Adrenal gland (tissue), 12 donors: ENCODE results near the gene PSMG4. TPM values are rescaled to one million over a fixed set of nuclear protein-coding genes. Genes with fewer than 3 reads are reported as not detected.

Source experiments
- DNase-seq, 7 donors: peaks; one replicate each; pipeline ENCODE4 v3.0.0-alpha.2; 2019 to 2020
- H3K27ac ChIP-seq, 5 donors: fragments of 200-600 bp; sonication (generic) in 4 of 5; 1 replicate in 3 of 5; 2 replicates in 2 of 5; pipeline versions ENCODE4 v1.5.1 to v1.8.0; 2016 to 2020; ENCODE audit warnings: mild to moderate bottlenecking in 1 of 5
- H3K27me3 ChIP-seq: fragments of 200-600 bp; 2 replicates; pipeline ENCODE4 v1.8.0; 2021
- H3K36me3 ChIP-seq, 2 donors: fragments of 200-600 bp; replicated peaks in 1 of 2; 1 replicate in 1 of 2; 2 replicates in 1 of 2; pipeline versions ENCODE4 v1.5.1 to v1.8.0; 2018 to 2022
- H3K4me1 ChIP-seq, 2 donors: fragments of 200-600 bp; replicated peaks in 1 of 2; 1 replicate in 1 of 2; 2 replicates in 1 of 2; pipeline versions ENCODE4 v1.5.1 to v1.8.0; 2018 to 2021
- H3K4me3 ChIP-seq, 4 donors: fragments of 200-600 bp; sonication (generic) in 3 of 4; one replicate each; pipeline ENCODE4 v1.5.1; 2016 to 2018
- H3K9me3 ChIP-seq, 3 donors: fragments of 200-600 bp; sonication (generic) in 1 of 3; replicated peaks in 1 of 3; 1 replicate in 2 of 3; 2 replicates in 1 of 3; pipeline versions ENCODE4 v1.5.1 to v1.8.0; 2016 to 2021
- POLR2A ChIP-seq, 2 donors: fragments of 450-650 bp; IDR thresholded peaks; one replicate each; pipeline ENCODE4 v1.6.1; 2017; ENCODE audit warnings: antibody characterized with exemption in 2 of 2, mild to moderate bottlenecking in 2 of 2, moderate library complexity in 1 of 2
- WGBS, 4 donors: extraction: QIAGEN DNeasy Blood & Tissue Kit in 2 of 4; methylation state at CpG; one replicate each; pipeline versions ENCODE4 v1.1.5 to v1.1.7; 2013 to 2017; 5-methylcytosine and 5-hydroxymethylcytosine counted together
- intact Hi-C, 2 donors: fragments of 100-400 bp; cut with DNase I; formaldehyde crosslinking; loops; one replicate each; pipeline versions ENCODE4 v1.14.1 to v1.15.0; 2022 to 2023
- polyA plus RNA-seq, 3 donors: library from polyadenylated mRNA; stranded (reverse); fragments of 200-250 nt in 2 of 3; fragments of 350-450 nt in 1 of 3; fragmentation: Illumina TruSeq in 1 of 3; extraction: RNeasy Lipid Tissue Mini Kit (QIAGEN cat#74804) in 1 of 3; gene quantifications; one replicate each; pipeline ENCODE4 v1.2.3, GENCODE V29; 2013 to 2014
- total RNA-seq, 9 donors: library from RNA; depleted of rRNA in 4 of 9; stranded (reverse); fragments of >200 nt in 4 of 9; fragments of 120-200 nt in 1 of 9; fragmentation: NEBNext Ultra II Directional in 1 of 9; extraction: Animal tissue kit (Norgen Biotek cat#: 25700) in 1 of 9; gene quantifications; one replicate each; pipeline versions ENCODE4 v1.1.0 to v1.2.4, GENCODE V29; 2013 to 2023
- TF ChIP-seq, protein P1 (sequence below), 6 experiments: fragments of 450-650 bp in 4 of 6; fragments of 200-600 bp in 2 of 6; sonication (generic) in 1 of 6; IDR thresholded peaks; 1 replicate in 5 of 6; 2 replicates in 1 of 6; pipeline versions ENCODE4 v1.5.1 to v1.8.0; 2016 to 2021; ENCODE audit warnings: antibody characterized with exemption in 6 of 6, mild to moderate bottlenecking in 2 of 6, moderate library complexity in 1 of 6
- donor health status: healthy with polysubstance abuse.
- donor health status: Bipolar disorder and iron deficiency.
- donor health status: DM: yes; HTN: yes; CAD: no.
- donor health status: DM: no; HTN: no; CAD: no.
- donor health status: DM: no; HTN: no; CAD: no.
- donor health status: DM: yes; HTN: yes; CAD: no.

The PSMG4 gene
- total and polyA plus RNA-seq, 12 donors = 4.9 to 87.5 (median 20.0) TPM

DNA sequence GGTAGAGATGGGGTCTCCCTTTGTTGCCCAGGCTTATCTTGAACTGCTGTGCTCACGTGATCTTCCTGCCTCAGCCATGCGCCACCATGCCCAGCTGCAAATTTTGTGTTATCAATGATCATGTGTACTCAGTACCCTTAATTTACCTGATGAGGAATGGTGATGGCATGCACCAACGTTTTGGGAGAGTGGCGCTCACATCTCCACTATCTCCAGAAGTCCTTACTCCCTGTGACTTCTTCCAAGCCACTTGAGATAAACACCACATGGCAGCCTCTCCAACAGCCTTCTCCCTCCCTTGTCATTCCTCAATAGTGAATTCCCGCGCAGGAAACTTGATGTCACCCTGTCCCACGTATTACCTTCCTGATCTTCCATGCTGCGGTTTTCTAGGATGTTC, 58.1 kb downstream of the PSMG4 start:
- H3K9me3 ChIP-seq = no peaks in the 10 kb centered on the region

More for the DNA sequence above, 58.1 kb downstream of the PSMG4 start:
- no peaks in the 10 kb centered on the region for H3K36me3 ChIP-seq
- intact Hi-C loops = no loop called here
- no peak for TF ChIP-seq POLR2A (IDR thresholded peaks at IDR 0.05)
- TF ChIP-seq, protein P1, sequence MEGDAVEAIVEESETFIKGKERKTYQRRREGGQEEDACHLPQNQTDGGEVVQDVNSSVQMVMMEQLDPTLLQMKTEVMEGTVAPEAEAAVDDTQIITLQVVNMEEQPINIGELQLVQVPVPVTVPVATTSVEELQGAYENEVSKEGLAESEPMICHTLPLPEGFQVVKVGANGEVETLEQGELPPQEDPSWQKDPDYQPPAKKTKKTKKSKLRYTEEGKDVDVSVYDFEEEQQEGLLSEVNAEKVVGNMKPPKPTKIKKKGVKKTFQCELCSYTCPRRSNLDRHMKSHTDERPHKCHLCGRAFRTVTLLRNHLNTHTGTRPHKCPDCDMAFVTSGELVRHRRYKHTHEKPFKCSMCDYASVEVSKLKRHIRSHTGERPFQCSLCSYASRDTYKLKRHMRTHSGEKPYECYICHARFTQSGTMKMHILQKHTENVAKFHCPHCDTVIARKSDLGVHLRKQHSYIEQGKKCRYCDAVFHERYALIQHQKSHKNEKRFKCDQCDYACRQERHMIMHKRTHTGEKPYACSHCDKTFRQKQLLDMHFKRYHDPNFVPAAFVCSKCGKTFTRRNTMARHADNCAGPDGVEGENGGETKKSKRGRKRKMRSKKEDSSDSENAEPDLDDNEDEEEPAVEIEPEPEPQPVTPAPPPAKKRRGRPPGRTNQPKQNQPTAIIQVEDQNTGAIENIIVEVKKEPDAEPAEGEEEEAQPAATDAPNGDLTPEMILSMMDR (IDR thresholded peaks at IDR 0.05) = no peak
- peak in 1 of 7 donors; percentile 0 for DNase-seq
- H3K27me3 ChIP-seq = no peaks in the 10 kb centered on the region
- no peaks in the 10 kb centered on the region for H3K4me1 ChIP-seq
- 85 to 91% (median 89%) methylated on average over 8 of the region's 8 CpGs for WGBS, 4 donors
- H3K27ac ChIP-seq = no peak overlapping the region
- no peak overlapping the region for H3K4me3 ChIP-seq

Other genes with a start within 250 kb of the PSMG4 start
- gene RIPK1, start 190.5 kb upstream of the PSMG4 start, total RNA-seq = 10 to 100 TPM; 15.7 to 21.7 (median 20.2) TPM
- gene RIPK1, start 190.5 kb upstream of the PSMG4 start, polyA plus RNA-seq = 10 to 100 TPM; 18.9 to 20.9 (median 20.9) TPM
- 10 to 100 TPM; 17.2 to 58.1 (median 23.4) TPM for gene BPHL, start 140.2 kb upstream of the PSMG4 start, total RNA-seq
- 10 to 100 TPM; 22.4 to 32.4 (median 27.2) TPM for gene BPHL, start 140.2 kb upstream of the PSMG4 start, polyA plus RNA-seq
- 10 to 100 TPM in 7 of 9 donors, 1 to 10 TPM in 2; 6.4 to 59.9 (median 21.9) TPM for gene TUBB2A, start 101.4 kb upstream of the PSMG4 start, total RNA-seq
- 10 to 100 TPM; 10.7 to 18.4 (median 13.6) TPM for gene TUBB2A, start 101.4 kb upstream of the PSMG4 start, polyA plus RNA-seq
- gene TUBB2B, start 31.3 kb upstream of the PSMG4 start, total RNA-seq = 10 to 100 TPM in 1 of 9 donors, 1 to 10 TPM in 6, under 1 TPM in 1, not detected in 1; 0.98 to 37.3 (median 1.9) TPM
- 1 to 10 TPM; 2.0 to 3.6 (median 3.2) TPM for gene TUBB2B, start 31.3 kb upstream of the PSMG4 start, polyA plus RNA-seq
- 10 to 100 TPM in 3 of 9 donors, 1 to 10 TPM in 6; 2.6 to 18.5 (median 7.0) TPM for gene SLC22A23, start 198.1 kb downstream of the PSMG4 start, total RNA-seq
- 1 to 10 TPM; 2.3 to 2.7 (median 2.5) TPM for gene SLC22A23, start 198.1 kb downstream of the PSMG4 start, polyA plus RNA-seq